Pancreas (tissue), 10 donors: ENCODE measurements around the gene ROR2. TPM values are rescaled to one million over a fixed set of nuclear protein-coding genes. Genes with fewer than 3 reads are reported as not detected.

Experiments
- ATAC-seq, 4 donors: fragments of 200-7000 bp; cut with Tn5 transposase; one replicate each; pipeline versions ENCODE4 v1.8.0 to v1.9.1; 2020; ENCODE audit warnings: mild to moderate bottlenecking in 4 of 4, moderate library complexity in 4 of 4
- DNase-seq, 6 donors: peaks; one replicate each; pipeline ENCODE4 v3.0.0-alpha.2; 2020
- FAIRE-seq: peaks from 2 replicates; lab custom pipeline; 2012; peaks lifted over from hg19 to GRCh38; lab: Jason Lieb, UNC
- H3K27ac ChIP-seq, 4 donors: fragments of 200-600 bp; sonication (generic); 1 replicate in 3 of 4; 2 replicates in 1 of 4; pipeline versions ENCODE4 v1.5.0 to v1.8.0; 2020
- H3K27me3 ChIP-seq, 4 donors: fragments of 200-600 bp; one replicate each; pipeline ENCODE4 v1.8.0; 2021
- H3K36me3 ChIP-seq, 3 donors: fragments of 200-600 bp; sonication (generic) in 1 of 3; one replicate each; pipeline versions ENCODE4 v1.5.0 to v1.8.0; 2020 to 2021
- H3K4me1 ChIP-seq, 3 donors: fragments of 200-600 bp; one replicate each; pipeline ENCODE4 v1.8.0; 2021
- H3K4me3 ChIP-seq, 4 donors: fragments of 200-600 bp; sonication (generic) in 2 of 4; one replicate each; pipeline versions ENCODE4 v1.5.0 to v1.8.0; 2020 to 2021
- H3K9me3 ChIP-seq, 4 donors: fragments of 200-600 bp; one replicate each; pipeline ENCODE4 v1.8.0; 2021
- WGBS, 2 donors: extraction: QIAGEN DNeasy Blood & Tissue Kit; methylation state at CpG; one replicate each; pipeline ENCODE4 v1.1.7; 2013; 5-methylcytosine and 5-hydroxymethylcytosine counted together
- intact Hi-C, 3 donors: fragments of 100-400 bp; cut with DNase I; formaldehyde crosslinking; loops; one replicate each; pipeline versions ENCODE4 v1.11.1 to v1.14.2; 2022
- polyA plus RNA-seq, 2 donors: library from polyadenylated mRNA; stranded (reverse); fragments of 200-250 nt; gene quantifications; one replicate each; pipeline ENCODE4 v1.2.3, GENCODE V29; 2013
- total RNA-seq, 6 donors: library from RNA; stranded (reverse); fragmentation: NEBNext Ultra II Directional in 4 of 6; extraction: Animal tissue kit (Norgen Biotek cat#: 25700) in 4 of 6; gene quantifications; one replicate each; pipeline versions ENCODE4 v1.2.1 to v1.2.4, GENCODE V29; 2021 to 2023
- TF ChIP-seq, protein P1 (sequence below), 4 donors: fragments of 200-600 bp; sonication (generic) in 3 of 4; IDR thresholded peaks; one replicate each; pipeline versions ENCODE4 v1.5.0 to v1.8.0; 2021; ENCODE audit warnings: antibody characterized with exemption in 4 of 4
- donor health status: healthy with polysubstance abuse.
- donor health status: DM: no; HTN: no; CAD: no; lungs with moderate emphysema.
- donor health status: DM: no; HTN: no; CAD: no.
- donor health status: control.
- donor health status: control.
- donor health status: Bipolar disorder and iron deficiency.
- donor health status: DM: yes; HTN: yes; CAD: no.
- donor health status: DM: no; HTN: no; CAD: no.
- donor health status: DM: no; HTN: no; CAD: no.
- donor health status: DM: yes; HTN: yes; CAD: no.

Gene ROR2
- total and polyA plus RNA-seq, 8 donors: 0.67 to 6.3 (median 1.2) TPM

DNA sequence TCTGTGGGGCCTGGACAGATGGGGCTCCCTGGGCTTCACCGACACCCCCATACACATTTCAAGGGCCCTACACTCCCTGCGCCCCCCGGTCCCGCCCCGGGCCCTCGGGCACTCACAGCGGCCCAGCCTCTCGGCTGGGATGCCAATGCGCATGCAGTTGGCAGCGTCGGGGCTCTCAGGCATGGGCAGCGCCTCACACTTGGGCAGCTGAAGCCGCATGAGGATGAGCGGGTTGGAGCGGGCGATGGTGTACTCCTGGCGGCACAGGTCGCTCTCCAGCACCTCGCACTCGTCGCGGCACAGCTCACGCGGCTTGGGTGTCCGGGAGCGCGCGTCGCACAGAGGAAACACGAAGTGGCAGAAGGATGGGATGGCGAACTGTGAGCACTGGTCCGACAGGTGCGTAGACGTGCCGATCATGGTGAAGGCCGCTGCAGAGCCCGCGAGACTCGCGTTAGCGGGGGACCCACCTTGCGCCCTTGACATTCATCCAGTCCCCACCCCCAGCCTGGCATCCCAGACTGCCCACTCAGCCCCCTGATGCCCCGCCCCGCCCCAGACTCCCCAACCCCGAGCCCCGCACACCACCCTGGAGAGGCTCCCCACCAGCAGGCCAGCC is 216.9 kb downstream of the ROR2 start:
- Histone ChIP-seq H3K27me3 (no peaks in the 10 kb centered on the region), H3K4me1 (no peaks in the 10 kb centered on the region), H3K27ac (no peak overlapping the region), H3K36me3 (no peaks in the 10 kb centered on the region), H3K4me3 (no peak overlapping the region), H3K9me3 (no peaks in the 10 kb centered on the region)
- TF ChIP-seq, protein P1, sequence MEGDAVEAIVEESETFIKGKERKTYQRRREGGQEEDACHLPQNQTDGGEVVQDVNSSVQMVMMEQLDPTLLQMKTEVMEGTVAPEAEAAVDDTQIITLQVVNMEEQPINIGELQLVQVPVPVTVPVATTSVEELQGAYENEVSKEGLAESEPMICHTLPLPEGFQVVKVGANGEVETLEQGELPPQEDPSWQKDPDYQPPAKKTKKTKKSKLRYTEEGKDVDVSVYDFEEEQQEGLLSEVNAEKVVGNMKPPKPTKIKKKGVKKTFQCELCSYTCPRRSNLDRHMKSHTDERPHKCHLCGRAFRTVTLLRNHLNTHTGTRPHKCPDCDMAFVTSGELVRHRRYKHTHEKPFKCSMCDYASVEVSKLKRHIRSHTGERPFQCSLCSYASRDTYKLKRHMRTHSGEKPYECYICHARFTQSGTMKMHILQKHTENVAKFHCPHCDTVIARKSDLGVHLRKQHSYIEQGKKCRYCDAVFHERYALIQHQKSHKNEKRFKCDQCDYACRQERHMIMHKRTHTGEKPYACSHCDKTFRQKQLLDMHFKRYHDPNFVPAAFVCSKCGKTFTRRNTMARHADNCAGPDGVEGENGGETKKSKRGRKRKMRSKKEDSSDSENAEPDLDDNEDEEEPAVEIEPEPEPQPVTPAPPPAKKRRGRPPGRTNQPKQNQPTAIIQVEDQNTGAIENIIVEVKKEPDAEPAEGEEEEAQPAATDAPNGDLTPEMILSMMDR (IDR thresholded peaks at IDR 0.05): no peak
- WGBS, 2 donors: 94 to 96% methylated on average over 46 of the region's 46 CpGs
- intact Hi-C loops: no loop called here
- no peak for FAIRE-seq
- DNase-seq: no peak
- no peak for ATAC-seq

DNA sequence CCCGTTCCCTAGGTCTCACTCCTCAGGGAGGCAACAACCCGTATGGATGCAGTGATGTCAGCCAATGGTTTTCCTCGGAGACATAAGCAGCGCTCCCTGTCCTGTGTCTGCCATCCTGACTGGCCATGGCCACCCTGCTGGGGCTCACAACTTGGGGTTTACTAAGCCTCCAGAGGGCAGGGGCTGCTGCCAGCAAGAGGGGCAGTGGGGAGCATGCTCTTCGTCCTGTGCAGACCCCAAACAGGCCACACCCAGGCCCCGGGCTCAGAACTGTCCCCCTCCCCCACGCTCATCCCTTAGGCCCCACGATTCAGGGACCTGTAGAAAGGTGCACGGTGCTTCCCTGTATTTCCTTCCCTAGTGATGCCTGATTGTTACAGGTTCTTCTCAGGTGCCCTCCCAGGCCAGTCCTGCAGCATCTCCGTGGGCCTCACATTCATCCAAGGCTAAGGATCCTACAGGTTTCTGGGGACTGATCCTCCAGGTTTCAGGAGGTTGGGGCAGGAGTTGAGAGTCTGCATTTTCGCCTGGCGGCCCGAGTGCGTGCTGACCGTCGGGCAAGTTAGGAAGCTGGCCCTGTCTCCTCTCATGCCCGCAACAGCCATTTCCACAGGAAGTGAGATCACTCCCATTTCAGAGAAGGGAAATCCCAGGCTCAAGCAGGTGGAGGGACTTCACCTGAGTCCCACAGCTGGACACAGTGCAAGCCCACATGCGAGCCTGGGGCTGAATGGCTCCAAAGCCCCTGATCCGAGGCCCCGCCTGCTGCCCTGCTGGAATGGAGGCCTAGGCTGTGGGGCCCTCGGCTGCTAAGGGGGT is 217.6 kb downstream of the ROR2 start:
- Histone ChIP-seq H3K9me3 (no peaks in the 10 kb centered on the region), H3K4me1 (no peaks in the 10 kb centered on the region), H3K27ac (no peak overlapping the region), H3K4me3 (no peak overlapping the region), H3K36me3 (no peaks in the 10 kb centered on the region), H3K27me3 (no peaks in the 10 kb centered on the region)
- intact Hi-C loops: no loop called here
- 84 to 87% methylated on average over 20 to 21 of the region's 21 CpGs for WGBS, 2 donors
- no peak for ATAC-seq
- no peak for DNase-seq
- FAIRE-seq: no peak
- TF ChIP-seq, protein P1 (IDR thresholded peaks at IDR 0.05): no peak

DNA sequence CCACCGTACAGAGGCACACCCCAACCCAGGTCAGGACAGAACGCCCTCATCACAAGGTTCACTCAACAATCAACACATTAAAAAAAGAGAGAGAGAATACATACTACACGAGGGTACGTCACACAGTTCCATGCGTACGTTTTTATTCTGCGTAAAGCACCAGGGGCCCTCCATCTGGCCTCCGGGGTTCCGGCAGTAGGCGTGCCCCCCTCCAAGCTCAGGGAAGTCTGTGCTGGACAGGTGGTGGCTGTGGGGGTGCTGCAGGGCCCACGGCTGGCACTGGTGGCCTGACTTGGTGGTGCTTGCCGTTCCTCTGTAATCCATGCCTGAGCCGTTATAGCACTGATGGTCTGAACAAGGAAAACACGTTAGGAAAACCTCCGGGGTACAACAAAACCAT is 219.2 kb downstream of the ROR2 start:
- intact Hi-C loops: no loop called here
- TF ChIP-seq, protein P1 (IDR thresholded peaks at IDR 0.05): no peak
- no peaks in the 10 kb centered on the region for H3K9me3 ChIP-seq
- no peak for ATAC-seq
- no peak overlapping the region for H3K4me3 ChIP-seq
- DNase-seq: no peak
- no peak overlapping the region for H3K27ac ChIP-seq
- no peaks in the 10 kb centered on the region for H3K27me3 ChIP-seq
- 84 to 91% methylated on average over 15 of the region's 15 CpGs for WGBS, 2 donors
- no peaks in the 10 kb centered on the region for H3K4me1 ChIP-seq
- no peaks in the 10 kb centered on the region for H3K36me3 ChIP-seq
- no peak for FAIRE-seq

DNA sequence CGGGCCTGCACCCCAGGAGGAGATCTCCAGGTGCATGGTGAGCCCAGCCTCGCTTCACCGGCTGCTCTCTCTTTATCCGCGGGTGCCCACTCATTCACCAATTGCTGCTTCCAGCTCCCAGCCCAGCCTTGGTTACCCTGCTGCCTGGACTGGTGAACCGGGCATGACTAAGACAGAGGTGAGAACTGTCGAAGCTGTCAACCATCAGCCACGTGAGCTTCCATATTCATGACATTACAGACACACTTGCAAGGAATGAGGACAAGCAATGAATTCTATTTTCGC is 220.5 kb downstream of the ROR2 start:
- intact Hi-C loops: loop anchor here in 1 of 3 donors (10.0 kb wide), 1 partner anchor 815 kb away; no protein-coding TSS in a partner anchor
- FAIRE-seq (no peak), ATAC-seq (no peak), DNase-seq (no peak)
- no peaks in the 10 kb centered on the region for H3K4me1 ChIP-seq
- H3K27ac ChIP-seq: no peak overlapping the region
- no peaks in the 10 kb centered on the region for H3K9me3 ChIP-seq
- TF ChIP-seq, protein P1 (IDR thresholded peaks at IDR 0.05): no peak
- no peaks in the 10 kb centered on the region for H3K27me3 ChIP-seq
- no peaks in the 10 kb centered on the region for H3K36me3 ChIP-seq
- no peak overlapping the region for H3K4me3 ChIP-seq
- 72 to 84% methylated on average over 9 of the region's 9 CpGs for WGBS, 2 donors

DNA sequence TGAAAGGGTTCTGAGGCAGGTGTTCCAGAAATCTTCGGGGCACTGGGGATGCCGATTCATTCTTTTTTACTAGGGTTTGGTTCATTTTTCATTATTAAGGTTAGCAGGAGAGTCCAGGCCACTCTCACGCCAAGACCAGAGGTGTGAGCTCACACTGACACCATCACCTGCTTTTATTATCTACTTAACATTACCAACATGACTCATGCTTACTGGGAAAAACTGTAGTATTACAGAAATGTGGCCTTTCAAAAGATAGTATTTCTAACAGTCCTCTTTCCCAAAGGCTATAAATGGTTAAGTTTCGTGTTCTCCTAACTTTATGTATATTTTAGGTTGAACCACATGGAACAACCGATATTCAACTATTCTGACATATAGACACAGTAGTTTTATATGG is 222.1 kb downstream of the ROR2 start:
- no peak overlapping the region for H3K27ac ChIP-seq
- DNase-seq (no peak), FAIRE-seq (no peak), ATAC-seq (no peak)
- WGBS, 2 donors: 64 to 78% methylated on average over 5 of the region's 5 CpGs
- TF ChIP-seq, protein P1 (IDR thresholded peaks at IDR 0.05): no peak
- intact Hi-C loops: loop anchor here in 1 of 3 donors (10.0 kb wide), 1 partner anchor 813 kb away; no protein-coding TSS in a partner anchor
- no peaks in the 10 kb centered on the region for H3K27me3 ChIP-seq
- no peak overlapping the region for H3K4me3 ChIP-seq
- no peaks in the 10 kb centered on the region for H3K4me1 ChIP-seq
- H3K9me3 ChIP-seq: no peaks in the 10 kb centered on the region
- no peaks in the 10 kb centered on the region for H3K36me3 ChIP-seq
